Stimulated activated CD8-positive, alpha-beta memory T cell treated with anti-CD3 and anti-CD28 coated beads, Interleukin-7, amount 100 ng/mL, for 1 hour (primary cell): ENCODE measurements around the gene ACAA2.

Experiments
- DNase-seq, 2 donors: peaks; one replicate each; pipeline ENCODE4 v3.0.0-alpha.2; 2020; ENCODE audit warnings: low read depth in 2 of 2

The ACAA2 gene

GRCh38 chr18:49767111-49768050, 46.0 kb downstream of the ACAA2 start:
- no peak for DNase-seq

- DNase-seq = no peak
Measured at GRCh38 chr18:49766646-49767045, 46.7 kb downstream of the ACAA2 start.

GRCh38 chr18:49764032-49764431, 49.3 kb downstream of the ACAA2 start:
- DNase-seq = no peak

DNA sequence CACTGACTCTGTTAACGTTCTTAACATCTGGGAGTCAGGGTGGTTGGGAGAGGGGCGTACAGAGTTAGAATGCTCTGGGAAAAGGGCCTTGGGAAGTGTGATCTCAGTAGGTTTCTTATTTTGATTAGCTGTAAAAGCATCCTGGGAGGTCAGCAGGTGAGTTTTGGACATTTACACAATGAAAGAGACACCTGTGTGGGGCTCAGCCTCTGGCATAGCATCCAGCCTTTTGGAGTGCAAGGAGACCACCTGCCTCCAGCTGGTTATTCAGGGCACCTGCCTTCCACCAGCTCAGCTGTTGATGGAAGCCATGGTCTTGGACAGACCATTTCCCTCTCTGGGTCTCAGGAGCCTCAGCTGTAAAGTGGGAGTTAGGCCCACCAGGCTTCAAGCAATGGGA, 49.7 kb downstream of the ACAA2 start:
- DNase-seq = no peak

DNA sequence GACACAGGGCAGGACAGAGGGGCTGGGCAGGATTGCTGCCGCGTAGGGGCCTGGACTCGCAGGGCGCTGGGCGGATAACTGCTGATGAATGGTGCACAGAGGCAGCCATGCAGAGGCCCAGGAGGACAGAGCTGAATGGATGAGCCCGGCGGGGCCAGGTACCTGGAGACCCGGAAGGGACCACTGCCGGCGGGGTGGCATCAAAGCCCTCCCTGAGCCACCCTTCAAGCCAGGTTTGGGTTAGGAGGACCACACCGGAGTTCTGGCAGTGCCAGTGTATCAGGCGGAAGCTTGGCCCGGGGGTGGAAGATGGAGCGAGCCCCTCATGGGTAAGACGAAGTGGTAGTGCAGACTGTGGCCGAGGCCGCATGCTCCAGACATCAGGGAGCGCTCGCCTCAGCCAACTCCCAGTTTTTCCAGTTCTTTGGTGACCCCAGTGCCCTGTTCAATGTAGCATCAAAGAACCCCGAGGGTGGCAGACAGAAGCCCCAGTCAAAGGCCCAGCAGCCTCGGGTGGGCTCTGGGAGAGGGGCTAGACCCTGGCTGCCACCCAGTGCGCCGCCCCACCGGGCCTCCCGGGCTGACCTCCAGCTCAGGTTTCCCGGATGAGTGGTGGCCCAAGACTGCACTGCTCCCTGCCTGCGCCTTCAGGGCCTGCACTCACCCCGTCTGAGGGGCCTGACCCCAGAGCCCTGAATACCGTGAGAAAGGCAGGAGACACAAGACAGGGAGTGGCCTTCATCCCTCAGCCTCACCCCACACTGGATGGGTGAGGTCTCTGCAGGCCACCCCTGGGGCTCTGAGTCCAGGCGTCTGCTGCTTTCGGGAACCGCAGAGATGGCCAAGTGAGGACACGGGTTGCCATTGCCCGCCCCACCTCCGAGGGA, 50.9 kb downstream of the ACAA2 start:
- no peak for DNase-seq

GRCh38 chr18:49761771-49762170, 51.6 kb downstream of the ACAA2 start:
- no peak for DNase-seq

DNA sequence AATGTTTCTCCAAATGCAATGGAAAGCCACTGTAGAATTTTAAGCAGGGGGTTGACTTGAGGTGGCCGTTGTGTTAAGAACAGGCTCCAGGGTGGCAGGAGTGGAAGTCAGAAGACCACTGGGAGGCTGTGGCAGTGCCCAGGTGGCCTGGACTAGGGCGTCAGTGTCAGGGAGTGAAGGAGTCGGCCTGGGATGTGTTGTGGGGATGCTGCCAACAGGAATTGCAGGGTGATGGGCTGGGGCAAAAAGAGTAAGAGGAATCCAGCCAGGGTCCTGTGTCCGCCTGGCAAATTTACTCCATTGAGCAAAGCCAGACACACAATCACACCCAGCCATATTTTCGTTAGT, 55.1 kb downstream of the ACAA2 start:
- DNase-seq = no peak

- no peak for DNase-seq
Measured at GRCh38 chr18:49757513-49758262, 55.6 kb downstream of the ACAA2 start.

GRCh38 chr18:49756671-49757362, 56.5 kb downstream of the ACAA2 start:
- DNase-seq = no peak

GRCh38 chr18:49756135-49756534, 57.2 kb downstream of the ACAA2 start:
- no peak for DNase-seq

- DNase-seq = no peak
Measured at GRCh38 chr18:49755489-49755888, 57.8 kb downstream of the ACAA2 start.

DNA sequence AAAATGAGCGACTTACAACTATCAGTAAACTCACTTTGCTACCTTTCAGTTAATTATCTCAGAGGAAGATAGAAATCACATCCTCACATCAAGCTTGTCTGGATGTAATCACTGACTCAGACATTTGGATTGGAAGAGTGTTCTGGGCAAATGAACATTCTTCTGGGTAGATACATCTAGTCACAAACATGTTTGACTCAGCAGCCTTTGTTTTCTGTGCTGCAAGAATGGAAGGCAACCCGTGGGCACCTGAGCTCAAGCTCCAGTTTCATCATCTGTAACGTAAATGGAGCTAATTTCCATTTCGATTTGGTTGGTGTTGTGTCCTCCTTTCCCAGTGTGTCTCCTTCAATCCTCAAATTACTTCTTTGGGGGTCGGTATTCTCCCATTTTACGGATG, 58.5 kb downstream of the ACAA2 start:
- no peak for DNase-seq

- no peak for DNase-seq
Measured at GRCh38 chr18:49753643-49754042, 59.7 kb downstream of the ACAA2 start.

- no peak for DNase-seq
Measured at GRCh38 chr18:49752095-49752457, 61.3 kb downstream of the ACAA2 start.

DNA sequence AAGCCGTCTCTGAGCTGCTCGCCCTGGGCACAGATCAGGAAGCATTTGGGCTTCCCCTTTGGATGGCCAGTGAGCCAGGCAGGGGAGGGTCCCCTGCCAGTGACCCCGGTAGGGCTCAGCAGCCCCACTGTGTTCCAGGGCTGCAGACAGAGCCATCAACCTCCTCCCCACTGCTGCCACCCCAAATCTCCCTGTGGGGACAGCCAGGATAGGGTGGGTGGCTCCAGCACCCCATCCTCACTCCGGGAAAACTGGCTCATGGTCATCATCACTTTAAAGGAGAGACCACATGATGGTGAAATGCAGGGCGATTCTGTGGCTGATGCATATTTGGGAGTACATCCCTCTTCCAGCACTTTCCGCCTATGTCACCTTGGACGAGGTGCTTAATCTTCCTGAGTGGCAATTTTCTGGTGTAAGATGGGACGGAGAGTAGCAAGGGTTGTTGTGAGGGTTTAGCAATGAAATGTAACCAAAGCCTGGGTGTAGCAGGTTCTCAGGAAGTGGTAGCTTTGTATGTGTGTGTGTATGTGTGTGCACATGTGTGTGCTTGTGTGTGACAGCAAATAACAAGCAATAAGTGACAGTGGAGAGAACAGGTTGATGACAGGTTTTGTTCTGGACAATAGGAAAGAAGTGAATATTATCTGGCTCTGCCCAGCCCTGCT, 61.8 kb downstream of the ACAA2 start:
- DNase-seq = no peak

DNA sequence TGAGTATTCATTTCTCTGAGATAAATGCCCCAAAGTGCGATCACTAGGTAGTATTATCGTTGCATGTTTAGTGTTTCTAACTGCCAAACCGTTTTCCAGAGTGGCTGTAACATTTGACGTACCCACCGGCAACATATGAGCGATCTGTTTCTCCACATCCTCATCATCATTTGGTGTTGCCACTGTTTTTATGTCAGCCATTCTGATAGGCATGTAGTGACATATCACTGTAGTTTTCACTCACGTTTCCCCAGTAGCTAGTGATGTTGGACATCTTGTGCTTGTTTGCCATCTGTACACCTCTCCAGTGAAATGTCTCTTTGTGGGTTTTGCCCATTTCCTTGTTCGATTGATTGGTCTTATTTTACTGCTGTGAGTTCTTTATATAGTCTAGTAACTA, 63.8 kb downstream of the ACAA2 start:
- no peak for DNase-seq

DNA sequence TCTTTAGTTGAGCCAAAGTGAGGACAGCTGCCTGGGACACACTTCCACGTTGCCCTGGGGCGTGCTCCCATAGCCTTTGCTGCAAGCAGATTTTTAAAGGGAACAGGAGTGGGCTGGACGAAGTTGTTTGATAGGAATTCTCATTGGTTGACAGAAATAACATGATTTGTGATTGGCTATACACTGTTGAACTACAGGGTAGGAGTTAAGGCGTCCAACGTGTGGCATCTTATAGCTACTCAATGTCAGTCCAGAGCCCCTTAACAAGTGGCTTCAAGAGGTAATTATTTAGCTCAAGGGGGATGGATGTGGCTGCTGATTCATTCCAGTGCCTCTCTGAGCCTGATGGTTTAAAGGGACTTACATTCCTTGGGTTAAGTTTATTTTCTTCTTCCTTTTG, 65.5 kb downstream of the ACAA2 start:
- no peak for DNase-seq

- DNase-seq = no peak
Measured at GRCh38 chr18:49745045-49746014, 68.0 kb downstream of the ACAA2 start.

- no peak for DNase-seq
Measured at GRCh38 chr18:49744376-49745008, 68.8 kb downstream of the ACAA2 start.
